NCI-H526 treated with DMSO at 0.1 percent for 48 hours (cell line): ENCODE measurements around the gene CUTA.
A peak's percentile ranks its signal among the peaks of the same experiment; 100 is the strongest.
"Not testable (repeated sequence)": the region's sequence is repeated elsewhere in the genome, so short reads cannot be mapped to it uniquely, and the experiment has no call there.

Experiments used
- DNase-seq: peaks from one replicate; lab custom pipeline; 2025; lab: John Stamatoyannopoulos, UW

Gene CUTA

GRCh38 chr6:33405386-33405940 is 12.4 kb downstream of the CUTA start:
- no peak for DNase-seq

GRCh38 chr6:33404884-33405283 is 13.0 kb downstream of the CUTA start:
- DNase-seq, result no peak

GRCh38 chr6:33399881-33400280 is 18.0 kb downstream of the CUTA start:
- DNase-seq, result not testable (repeated sequence)

- not testable (repeated sequence) for DNase-seq
Observed at GRCh38 chr6:33398601-33399000, 19.3 kb downstream of the CUTA start.

GRCh38 chr6:33397541-33397940 is 20.4 kb downstream of the CUTA start:
- DNase-seq, result no peak

- DNase-seq, result no peak
Observed at GRCh38 chr6:33392979-33393378, 24.9 kb downstream of the CUTA start.

GRCh38 chr6:33392595-33392948 is 25.3 kb downstream of the CUTA start:
- no peak for DNase-seq

- no peak for DNase-seq
Observed at GRCh38 chr6:33391922-33392594, 25.8 kb downstream of the CUTA start.

GRCh38 chr6:33391278-33391921 is 26.5 kb downstream of the CUTA start, which contains the start of gene KIFC1:
Gene KIFC1 (plus strand): TSS chr6:33391823. CDS start chr6:33391986, 163 bp downstream.
- peak; percentile 99 for DNase-seq

- no peak for DNase-seq
Observed at GRCh38 chr6:33390767-33391277, 27.1 kb downstream of the CUTA start.

- no peak for DNase-seq
Observed at GRCh38 chr6:33390173-33390572, 27.7 kb downstream of the CUTA start.

GRCh38 chr6:33384581-33385020 is 33.3 kb downstream of the CUTA start:
- DNase-seq, result no peak

- no peak for DNase-seq
Observed at GRCh38 chr6:33383427-33384185, 34.3 kb downstream of the CUTA start.

- no peak for DNase-seq
Observed at GRCh38 chr6:33380272-33380981, 37.5 kb downstream of the CUTA start.

- DNase-seq, result not testable (repeated sequence)
Observed at GRCh38 chr6:33379184-33379583, 38.7 kb downstream of the CUTA start.

GRCh38 chr6:33377171-33377570 is 40.7 kb downstream of the CUTA start:
- DNase-seq, result no peak

- no peak for DNase-seq
Observed at GRCh38 chr6:33375143-33375671, 42.7 kb downstream of the CUTA start.

- no peak for DNase-seq
Observed at GRCh38 chr6:33373960-33374910, 43.7 kb downstream of the CUTA start.

- no peak for DNase-seq
Observed at GRCh38 chr6:33372526-33373123, 45.3 kb downstream of the CUTA start.

- not testable (repeated sequence) for DNase-seq
Observed at GRCh38 chr6:33371901-33372300, 46.0 kb downstream of the CUTA start.
